Natural killer cell (primary cell): ENCODE measurements around the gene PLLP. TPM values are rescaled to one million over a fixed set of nuclear protein-coding genes. Genes with fewer than 3 reads are reported as not detected.

Source experiments
- ATAC-seq, 3 donors: fragments of 150-1000 bp in 2 of 3; fragments of 200-7000 bp in 1 of 3; cut with Tn5 transposase; 1 replicate in 1 of 3; 2 replicates in 2 of 3; pipeline ENCODE4 v1.10.0; 2021; ENCODE audit warnings: mild to moderate bottlenecking in 2 of 3, moderate library complexity in 2 of 3
- DNase-seq, 2 donors: peaks; one replicate each; pipeline versions ENCODE4 v3.0.0 to v3.0.0-alpha.2; 2013 to 2021; ENCODE audit warnings: mixed read lengths in 1 of 2
- H3K27ac ChIP-seq: one replicate; pipeline ENCODE4 v1.5.1; 2013; ENCODE audit warnings: mild to moderate bottlenecking, low read length
- H3K27me3 ChIP-seq: one replicate; pipeline ENCODE4 v1.6.1; 2013; ENCODE audit warnings: low read length; ENCODE audit not compliant: control insufficient read depth, insufficient read depth
- H3K36me3 ChIP-seq: one replicate; pipeline ENCODE4 v1.6.1; 2013; ENCODE audit warnings: low read length; ENCODE audit not compliant: control insufficient read depth, insufficient read depth
- H3K4me1 ChIP-seq: one replicate; pipeline ENCODE4 v1.6.1; 2013; ENCODE audit warnings: low read length; ENCODE audit not compliant: control insufficient read depth, insufficient read depth
- H3K4me3 ChIP-seq: one replicate; pipeline ENCODE4 v1.5.1; 2013; ENCODE audit warnings: low read length
- H3K9me3 ChIP-seq: one replicate; pipeline ENCODE4 v1.6.1; 2013; ENCODE audit warnings: low read length; ENCODE audit not compliant: control insufficient read depth, insufficient read depth
- H3K27ac Mint-ChIP-seq, 2 donors: one replicate each; pipeline ENCODE4 v1.8.0; 2022; ENCODE audit warnings: mild to moderate bottlenecking in 2 of 2, mixed read lengths in 2 of 2, moderate library complexity in 1 of 2
- H3K27me3 Mint-ChIP-seq, 2 donors: one replicate each; pipeline ENCODE4 v1.8.0; 2022; ENCODE audit warnings: low read depth in 2 of 2, mixed read lengths in 2 of 2
- H3K36me3 Mint-ChIP-seq: one replicate; pipeline ENCODE4 v1.8.0; 2022; ENCODE audit warnings: mixed read lengths
- H3K4me1 Mint-ChIP-seq, 2 donors: one replicate each; pipeline ENCODE4 v1.8.0; 2022; ENCODE audit warnings: mixed read lengths in 2 of 2
- H3K4me3 Mint-ChIP-seq: one replicate; pipeline ENCODE4 v1.8.0; 2022; ENCODE audit warnings: mild to moderate bottlenecking, moderate library complexity, mixed read lengths
- H3K9me3 Mint-ChIP-seq, 2 donors: one replicate each; pipeline ENCODE4 v1.8.0; 2022; ENCODE audit warnings: mixed read lengths in 2 of 2
- CTCF ChIP-seq: fragments of 200-600 bp; IDR thresholded peaks from one replicate; pipeline ENCODE4 v1.8.0; 2022; ENCODE audit warnings: antibody characterized with exemption
- WGBS: methylation state at CpG from one replicate; pipeline ENCODE4 v1.1.7; 2013; ENCODE audit warnings: missing lambda C conversion rate; ENCODE audit not compliant: insufficient coverage; 5-methylcytosine and 5-hydroxymethylcytosine counted together
- intact Hi-C: fragments of 100-400 bp; cut with micrococcal nuclease; formaldehyde crosslinking; loops from one replicate; pipeline ENCODE4 v1.14.2; 2022
- total RNA-seq, 4 donors: library from RNA; stranded (reverse); fragments of 120-200 nt in 1 of 4; gene quantifications; one replicate each; pipeline versions ENCODE4 v1.2.3 to v1.2.4, GENCODE V29; 2013 to 2022

Gene PLLP
- total RNA-seq, 3 donors from 2014 or later (not counting 1 experiment from before 2014, with no cell fraction given) = not detected

DNA sequence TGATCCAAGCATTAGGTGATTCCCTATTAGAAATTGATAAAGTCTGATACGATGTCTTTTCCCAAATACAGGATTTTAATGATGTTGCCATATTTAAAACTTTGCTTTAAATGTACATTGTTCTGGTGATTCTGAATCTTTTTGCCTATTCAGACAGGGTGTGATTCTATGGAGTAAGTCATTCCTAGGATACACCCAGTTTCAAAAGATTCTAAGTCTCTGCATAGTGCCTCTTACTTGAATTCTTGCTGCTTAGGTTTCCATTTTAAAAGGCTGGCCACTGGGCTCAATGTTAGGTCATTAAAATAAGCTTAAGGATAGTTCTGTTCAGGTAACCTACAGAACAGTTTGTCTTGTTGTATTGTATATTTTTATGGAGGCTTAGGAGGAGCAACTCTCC, 61.4 kb downstream of the PLLP start:
- no peak overlapping the region for H3K27ac ChIP-seq
- Mint-ChIP-seq H3K9me3 (no peaks in the 10 kb centered on the region), H3K4me1 (no peaks in the 10 kb centered on the region), H3K27ac (no peak overlapping the region), H3K27me3 (no peaks in the 10 kb centered on the region), H3K36me3 (peaks cover 29% of the 10 kb centered on the region), H3K4me3 (no peak overlapping the region)
- H3K4me3 ChIP-seq = no peak overlapping the region
- intact Hi-C loops = no loop called here
- no peaks in the 10 kb centered on the region for H3K9me3 ChIP-seq
- H3K4me1 ChIP-seq = no peaks in the 10 kb centered on the region
- ATAC-seq = no peak
- no CpG with 5 or more reads among the region's 1 CpG for WGBS
- no peak for TF ChIP-seq CTCF
- no peak for DNase-seq
- peaks cover 79% of the 10 kb centered on the region for H3K36me3 ChIP-seq
- no peaks in the 10 kb centered on the region for H3K27me3 ChIP-seq

- Mint-ChIP-seq H3K27me3 (no peaks in the 10 kb centered on the region), H3K4me3 (no peak overlapping the region), H3K36me3 (peaks cover 59% of the 10 kb centered on the region), H3K9me3 (peaks cover 0 to 7% of the 10 kb centered on the region in 2 donors), H3K4me1 (no peaks in the 10 kb centered on the region), H3K27ac (no peak overlapping the region)
- ATAC-seq (no peak), DNase-seq (no peak)
- no peak overlapping the region for H3K4me3 ChIP-seq
- peaks cover 6% of the 10 kb centered on the region for H3K9me3 ChIP-seq
- WGBS = 100% methylated on average over 2 of the region's 2 CpGs
- peaks cover 77% of the 10 kb centered on the region for H3K36me3 ChIP-seq
- H3K4me1 ChIP-seq = no peaks in the 10 kb centered on the region
- intact Hi-C loops = no loop called here
- H3K27ac ChIP-seq = no peak overlapping the region
- no peaks in the 10 kb centered on the region for H3K27me3 ChIP-seq
- TF ChIP-seq CTCF = no peak
Observed at GRCh38 chr16:57216968-57217367, 67.5 kb downstream of the PLLP start.

DNA sequence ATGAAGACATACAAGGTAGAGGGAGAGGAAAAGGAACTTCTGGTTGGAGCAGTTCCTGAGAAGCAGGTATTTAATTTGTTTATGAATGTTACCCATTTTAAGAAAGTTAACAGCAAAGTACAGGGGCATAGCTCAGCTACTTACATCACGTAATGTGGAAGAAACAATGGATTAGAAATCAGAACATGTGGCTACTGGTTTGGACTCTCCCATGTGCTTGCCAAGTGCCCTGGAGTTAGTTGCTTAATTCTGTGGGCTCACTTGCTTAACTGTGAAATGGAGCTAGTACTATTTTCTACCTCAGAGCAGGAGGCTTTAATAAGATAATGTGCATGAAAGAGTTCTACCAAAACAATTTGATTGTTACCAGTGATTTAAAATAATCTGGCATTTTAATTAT, 71.0 kb downstream of the PLLP start:
- peaks cover 38% of the 10 kb centered on the region for H3K36me3 Mint-ChIP-seq
- H3K4me3 ChIP-seq = no peak overlapping the region
- intact Hi-C loops = no loop called here
- no peak overlapping the region for H3K4me3 Mint-ChIP-seq
- WGBS = 90% methylated on average over 1 of the region's 1 CpG
- no peak overlapping the region for H3K27ac ChIP-seq
- peaks cover 6% of the 10 kb centered on the region for H3K9me3 ChIP-seq
- no peaks in the 10 kb centered on the region for H3K4me1 ChIP-seq
- ATAC-seq (no peak), DNase-seq (no peak)
- H3K4me1 Mint-ChIP-seq = no peaks in the 10 kb centered on the region
- no peak for TF ChIP-seq CTCF
- H3K27ac Mint-ChIP-seq = no peak overlapping the region
- no peaks in the 10 kb centered on the region for H3K27me3 ChIP-seq
- peaks cover 70% of the 10 kb centered on the region for H3K36me3 ChIP-seq
- peaks cover 0 to 7% of the 10 kb centered on the region in 2 donors for H3K9me3 Mint-ChIP-seq
- H3K27me3 Mint-ChIP-seq = no peaks in the 10 kb centered on the region

- Mint-ChIP-seq H3K36me3 (peaks cover 22% of the 10 kb centered on the region), H3K27ac (no peak overlapping the region), H3K4me3 (no peak overlapping the region), H3K27me3 (no peaks in the 10 kb centered on the region), H3K4me1 (no peaks in the 10 kb centered on the region), H3K9me3 (no peaks in the 10 kb centered on the region)
- no peak for ATAC-seq
- DNase-seq = no peak
- intact Hi-C loops = no loop called here
- Histone ChIP-seq H3K36me3 (peaks cover 66% of the 10 kb centered on the region), H3K27me3 (no peaks in the 10 kb centered on the region), H3K4me1 (no peaks in the 10 kb centered on the region), H3K4me3 (no peak overlapping the region), H3K27ac (no peak overlapping the region), H3K9me3 (no peaks in the 10 kb centered on the region)
- WGBS = 97% methylated on average over 5 of the region's 5 CpGs
- no peak for TF ChIP-seq CTCF
Observed at GRCh38 chr16:57209780-57210179, 74.7 kb downstream of the PLLP start.
